ENCODE measurements around the gene DMD. TPM values are rescaled to one million over a fixed set of nuclear protein-coding genes. Genes with fewer than 3 reads are reported as not detected.

DMD gene
- total RNA-seq, 1 experiment from 2014 or later = 25.3 TPM

DNA sequence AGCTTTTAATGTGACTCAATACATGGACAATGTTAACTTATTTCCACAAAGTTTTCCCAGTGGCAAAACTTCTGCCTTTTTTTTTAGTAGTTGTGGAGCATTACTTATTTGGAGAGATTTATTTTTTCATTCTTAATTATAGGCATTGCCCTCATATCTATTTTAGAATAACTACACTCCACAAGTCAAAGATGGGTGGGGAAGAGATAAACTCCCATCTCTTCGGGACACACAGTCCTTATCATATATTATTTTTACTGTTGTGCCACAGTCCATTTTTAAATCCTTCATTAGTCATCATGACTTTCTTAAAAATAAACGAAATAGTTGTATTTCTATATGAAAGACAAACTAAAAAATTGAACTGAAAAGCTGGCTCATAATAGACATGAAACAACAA is 1.2 kb downstream of the DMD start:
- H3K4me2 ChIP-seq = no peak overlapping the region
- DNase-seq = no peak
- no peak overlapping the region for H2AFZ ChIP-seq
- H3K79me2 ChIP-seq (ENCODE audit: low read depth) = no peaks in the 10 kb centered on the region
- TF ChIP-seq EZH2 (IDR thresholded peaks at IDR 0.05; ENCODE audit: low read depth) = no peak
- TF ChIP-seq, protein P1, sequence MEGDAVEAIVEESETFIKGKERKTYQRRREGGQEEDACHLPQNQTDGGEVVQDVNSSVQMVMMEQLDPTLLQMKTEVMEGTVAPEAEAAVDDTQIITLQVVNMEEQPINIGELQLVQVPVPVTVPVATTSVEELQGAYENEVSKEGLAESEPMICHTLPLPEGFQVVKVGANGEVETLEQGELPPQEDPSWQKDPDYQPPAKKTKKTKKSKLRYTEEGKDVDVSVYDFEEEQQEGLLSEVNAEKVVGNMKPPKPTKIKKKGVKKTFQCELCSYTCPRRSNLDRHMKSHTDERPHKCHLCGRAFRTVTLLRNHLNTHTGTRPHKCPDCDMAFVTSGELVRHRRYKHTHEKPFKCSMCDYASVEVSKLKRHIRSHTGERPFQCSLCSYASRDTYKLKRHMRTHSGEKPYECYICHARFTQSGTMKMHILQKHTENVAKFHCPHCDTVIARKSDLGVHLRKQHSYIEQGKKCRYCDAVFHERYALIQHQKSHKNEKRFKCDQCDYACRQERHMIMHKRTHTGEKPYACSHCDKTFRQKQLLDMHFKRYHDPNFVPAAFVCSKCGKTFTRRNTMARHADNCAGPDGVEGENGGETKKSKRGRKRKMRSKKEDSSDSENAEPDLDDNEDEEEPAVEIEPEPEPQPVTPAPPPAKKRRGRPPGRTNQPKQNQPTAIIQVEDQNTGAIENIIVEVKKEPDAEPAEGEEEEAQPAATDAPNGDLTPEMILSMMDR (conservative IDR thresholded peaks at IDR 0.05) = no peak
- no peaks in the 10 kb centered on the region for H3K9me2 ChIP-seq (ENCODE audit: insufficient read depth)
- no peak overlapping the region for H3K4me3 ChIP-seq
- H3K27me3 ChIP-seq (ENCODE audit: insufficient read depth, low read depth) = no peaks in the 10 kb centered on the region
- no peaks in the 10 kb centered on the region for H3K9me3 ChIP-seq (ENCODE audit: insufficient read depth, low read depth)
- H3K4me1 ChIP-seq (replicated peaks; ENCODE audit: insufficient read depth) = no peaks in the 10 kb centered on the region
- no peaks in the 10 kb centered on the region for H3F3A ChIP-seq (ENCODE audit: insufficient read depth, low read depth)
- ChIA-PET CTCF (no interaction called here), POLR2A (ENCODE audit: unreplicated experiment) (no interaction called here)
- BruUV-seq (replicated peaks) = no TSS peak
- H3K27ac ChIP-seq = no peak overlapping the region
- intact Hi-C loops (cut with micrococcal nuclease; ENCODE audit: unreplicated experiment) = no loop called here
- no peaks in the 10 kb centered on the region for H3K36me3 ChIP-seq (ENCODE audit: low read depth)
- no peaks in the 10 kb centered on the region for H4K20me1 ChIP-seq (ENCODE audit: insufficient read depth)

DNA sequence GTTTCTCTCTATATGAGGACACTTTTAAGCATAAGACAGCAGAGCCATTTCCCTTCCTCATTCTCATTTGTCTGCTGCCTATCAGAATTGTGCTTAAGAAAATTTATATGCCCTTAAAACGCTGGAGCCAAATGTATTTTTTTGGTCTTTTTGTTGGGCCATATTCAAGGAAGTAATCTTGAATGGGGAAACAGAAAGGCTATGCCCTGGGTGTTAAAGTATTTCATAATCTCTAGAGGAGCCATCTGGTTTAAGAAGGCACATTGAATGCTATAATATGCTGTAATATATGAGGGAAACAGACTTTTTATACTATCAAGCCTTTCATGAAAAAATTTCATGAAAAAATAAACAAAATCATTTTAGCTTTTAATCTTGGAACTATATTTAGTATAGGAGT is 4.3 kb downstream of the DMD start:
- no TSS peak for BruUV-seq (replicated peaks)
- TF ChIP-seq, protein P1 (conservative IDR thresholded peaks at IDR 0.05) = no peak
- no peak for TF ChIP-seq EZH2 (IDR thresholded peaks at IDR 0.05; ENCODE audit: low read depth)
- CTCF ChIA-PET = no interaction called here
- no peaks in the 10 kb centered on the region for H3K79me2 ChIP-seq (ENCODE audit: low read depth)
- H3K4me2 ChIP-seq = no peak overlapping the region
- POLR2A ChIA-PET (ENCODE audit: unreplicated experiment) = no interaction called here
- H2AFZ ChIP-seq = no peak overlapping the region
- no peaks in the 10 kb centered on the region for H3F3A ChIP-seq (ENCODE audit: insufficient read depth, low read depth)
- no peaks in the 10 kb centered on the region for H3K27me3 ChIP-seq (ENCODE audit: insufficient read depth, low read depth)
- no peak overlapping the region for H3K4me3 ChIP-seq
- H3K9me2 ChIP-seq (ENCODE audit: insufficient read depth) = no peaks in the 10 kb centered on the region
- no peaks in the 10 kb centered on the region for H4K20me1 ChIP-seq (ENCODE audit: insufficient read depth)
- DNase-seq = no peak
- H3K4me1 ChIP-seq (replicated peaks; ENCODE audit: insufficient read depth) = no peaks in the 10 kb centered on the region
- H3K27ac ChIP-seq = no peak overlapping the region
- H3K9me3 ChIP-seq (ENCODE audit: insufficient read depth, low read depth) = no peaks in the 10 kb centered on the region
- H3K36me3 ChIP-seq (ENCODE audit: low read depth) = no peaks in the 10 kb centered on the region
- intact Hi-C loops (cut with micrococcal nuclease; ENCODE audit: unreplicated experiment) = no loop called here

DNA sequence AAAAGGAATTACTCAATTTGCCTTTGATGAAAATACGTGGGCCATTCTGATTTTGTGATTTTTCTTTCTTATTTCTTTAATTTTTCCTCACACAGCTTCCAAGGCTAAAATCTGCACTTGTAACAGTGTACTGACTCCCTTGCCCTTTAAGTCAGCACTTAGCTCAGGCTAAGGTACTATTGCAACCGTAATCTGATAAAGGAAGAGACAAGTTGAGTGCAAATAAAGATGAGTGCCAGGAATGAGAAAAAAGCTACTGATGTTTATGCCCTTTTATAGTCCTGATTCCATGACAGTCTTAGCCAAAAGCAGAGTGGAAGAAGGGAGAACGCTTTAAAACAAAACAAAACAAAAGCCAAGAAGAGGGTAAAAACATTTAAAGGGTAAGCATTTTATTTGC is 6.0 kb downstream of the DMD start:
- intact Hi-C loops (cut with micrococcal nuclease; ENCODE audit: unreplicated experiment) = no loop called here
- DNase-seq = no peak

More for the DNA sequence above, 6.0 kb downstream of the DMD start:
- no peaks in the 10 kb centered on the region for H3K9me2 ChIP-seq (ENCODE audit: insufficient read depth)
- no peak overlapping the region for H3K4me2 ChIP-seq
- no peaks in the 10 kb centered on the region for H3F3A ChIP-seq (ENCODE audit: insufficient read depth, low read depth)
- H4K20me1 ChIP-seq (ENCODE audit: insufficient read depth) = no peaks in the 10 kb centered on the region
- POLR2A ChIA-PET (ENCODE audit: unreplicated experiment) = no interaction called here
- H3K27me3 ChIP-seq (ENCODE audit: insufficient read depth, low read depth) = no peaks in the 10 kb centered on the region
- no peak overlapping the region for H3K4me3 ChIP-seq
- no peaks in the 10 kb centered on the region for H3K4me1 ChIP-seq (replicated peaks; ENCODE audit: insufficient read depth)
- no TSS peak for BruUV-seq (replicated peaks)
- no peaks in the 10 kb centered on the region for H3K79me2 ChIP-seq (ENCODE audit: low read depth)
- CTCF ChIA-PET = no interaction called here
- H3K36me3 ChIP-seq (ENCODE audit: low read depth) = no peaks in the 10 kb centered on the region
- no peak overlapping the region for H2AFZ ChIP-seq
- H3K9me3 ChIP-seq (ENCODE audit: insufficient read depth, low read depth) = no peaks in the 10 kb centered on the region
- TF ChIP-seq EZH2 (IDR thresholded peaks at IDR 0.05; ENCODE audit: low read depth) = no peak
- TF ChIP-seq, protein P1 (conservative IDR thresholded peaks at IDR 0.05) = no peak
- H3K27ac ChIP-seq = no peak overlapping the region
